ENCODE results near the gene ZNF398.

DNA sequence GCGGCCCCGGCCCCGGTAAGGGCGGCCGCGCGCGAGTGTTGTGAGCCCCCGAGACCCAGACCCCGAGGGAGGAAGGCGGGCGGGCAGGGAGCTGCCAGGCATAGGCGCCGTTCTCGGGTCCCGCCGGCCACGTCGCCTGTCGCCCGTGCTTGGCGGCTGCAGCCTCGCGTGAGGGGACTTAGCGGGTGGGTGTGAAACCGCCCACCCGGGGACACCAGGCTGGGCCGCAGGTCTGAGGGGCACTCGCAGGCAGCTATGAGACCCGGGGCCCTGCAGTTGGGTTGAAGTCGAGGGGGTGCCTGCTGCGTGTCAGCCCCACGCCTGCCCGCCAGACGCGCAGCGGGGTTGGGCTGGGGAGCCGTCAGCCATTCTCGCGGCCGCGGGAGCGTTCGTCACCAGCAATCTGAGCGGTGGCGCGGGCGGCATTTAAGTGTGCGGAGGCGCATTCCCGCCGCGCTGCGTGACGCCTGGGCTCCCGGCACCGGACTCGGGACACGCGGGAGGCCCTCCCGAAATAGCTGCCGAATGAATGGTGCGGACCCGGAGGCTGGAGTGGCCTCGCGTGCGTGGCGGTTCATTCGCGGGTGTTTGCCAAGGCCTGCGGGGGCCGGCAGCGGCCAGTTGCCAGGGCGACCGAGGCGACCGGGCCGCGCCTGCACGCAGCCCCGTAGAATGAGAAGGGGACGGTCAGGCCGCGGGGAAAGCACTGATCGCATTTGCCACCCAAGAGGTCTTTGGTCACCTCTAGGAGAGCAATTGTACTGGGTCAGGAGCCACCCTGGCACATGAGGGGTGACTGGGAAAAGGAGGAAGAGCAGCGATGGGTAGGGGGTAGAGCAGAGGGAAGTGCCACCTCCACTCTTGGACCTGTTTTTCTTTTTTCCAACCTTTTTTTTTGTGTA lies 750 bp downstream of the ZNF398 start:
- TF ChIP-seq, protein P1, sequence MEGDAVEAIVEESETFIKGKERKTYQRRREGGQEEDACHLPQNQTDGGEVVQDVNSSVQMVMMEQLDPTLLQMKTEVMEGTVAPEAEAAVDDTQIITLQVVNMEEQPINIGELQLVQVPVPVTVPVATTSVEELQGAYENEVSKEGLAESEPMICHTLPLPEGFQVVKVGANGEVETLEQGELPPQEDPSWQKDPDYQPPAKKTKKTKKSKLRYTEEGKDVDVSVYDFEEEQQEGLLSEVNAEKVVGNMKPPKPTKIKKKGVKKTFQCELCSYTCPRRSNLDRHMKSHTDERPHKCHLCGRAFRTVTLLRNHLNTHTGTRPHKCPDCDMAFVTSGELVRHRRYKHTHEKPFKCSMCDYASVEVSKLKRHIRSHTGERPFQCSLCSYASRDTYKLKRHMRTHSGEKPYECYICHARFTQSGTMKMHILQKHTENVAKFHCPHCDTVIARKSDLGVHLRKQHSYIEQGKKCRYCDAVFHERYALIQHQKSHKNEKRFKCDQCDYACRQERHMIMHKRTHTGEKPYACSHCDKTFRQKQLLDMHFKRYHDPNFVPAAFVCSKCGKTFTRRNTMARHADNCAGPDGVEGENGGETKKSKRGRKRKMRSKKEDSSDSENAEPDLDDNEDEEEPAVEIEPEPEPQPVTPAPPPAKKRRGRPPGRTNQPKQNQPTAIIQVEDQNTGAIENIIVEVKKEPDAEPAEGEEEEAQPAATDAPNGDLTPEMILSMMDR (IDR thresholded peaks at IDR 0.05): no peak
- TF ChIP-seq POLR2AphosphoS5 (IDR thresholded peaks at IDR 0.05): no peak
